ENCODE data around the gene GABPB2.

The GABPB2 gene

GRCh38 chr1:151131701-151132334, 61.3 kb downstream of the GABPB2 start:
- in situ Hi-C loops (cut with HindIII; ENCODE audit: low sequenced_read_pairs): loop anchor here (5.0 kb wide), 1 partner anchor 35 kb away; no protein-coding TSS in a partner anchor

GRCh38 chr1:151132335-151133017, 61.9 kb downstream of the GABPB2 start:
- in situ Hi-C loops (cut with HindIII; ENCODE audit: low sequenced_read_pairs): loop anchor here (5.0 kb wide), 1 partner anchor 35 kb away; no protein-coding TSS in a partner anchor

GRCh38 chr1:151133018-151133806, 62.7 kb downstream of the GABPB2 start:
- in situ Hi-C loops (cut with HindIII; ENCODE audit: low sequenced_read_pairs): loop anchor here (5.0 kb wide), 1 partner anchor 36 kb away; no protein-coding TSS in a partner anchor

GRCh38 chr1:151134396-151134795, 63.8 kb downstream of the GABPB2 start:
- in situ Hi-C loops (cut with HindIII; ENCODE audit: low sequenced_read_pairs): loop anchor here (5.0 kb wide), 1 partner anchor 37 kb away; no protein-coding TSS in a partner anchor

GRCh38 chr1:151134991-151135390, 64.4 kb downstream of the GABPB2 start:
- in situ Hi-C loops (cut with HindIII; ENCODE audit: low sequenced_read_pairs): loop anchor here (5.0 kb wide), 1 partner anchor 38 kb away; no protein-coding TSS in a partner anchor

- in situ Hi-C loops (cut with HindIII; ENCODE audit: low sequenced_read_pairs): no loop called here
Measured at GRCh38 chr1:151135433-151136385, 65.1 kb downstream of the GABPB2 start.

GRCh38 chr1:151137789-151138188, 67.2 kb downstream of the GABPB2 start:
- in situ Hi-C loops (cut with HindIII; ENCODE audit: low sequenced_read_pairs): no loop called here

- in situ Hi-C loops (cut with HindIII; ENCODE audit: low sequenced_read_pairs): no loop called here
Measured at GRCh38 chr1:151142411-151143056, 72.0 kb downstream of the GABPB2 start.

- in situ Hi-C loops (cut with HindIII; ENCODE audit: low sequenced_read_pairs): no loop called here
Measured at GRCh38 chr1:151143057-151143435, 72.5 kb downstream of the GABPB2 start.

GRCh38 chr1:151143986-151144385, 73.4 kb downstream of the GABPB2 start:
- in situ Hi-C loops (cut with HindIII; ENCODE audit: low sequenced_read_pairs): no loop called here

GRCh38 chr1:151144474-151145303, 74.1 kb downstream of the GABPB2 start:
- in situ Hi-C loops (cut with HindIII; ENCODE audit: low sequenced_read_pairs): no loop called here

GRCh38 chr1:151145304-151146071, 74.9 kb downstream of the GABPB2 start:
- in situ Hi-C loops (cut with HindIII; ENCODE audit: low sequenced_read_pairs): no loop called here

- in situ Hi-C loops (cut with HindIII; ENCODE audit: low sequenced_read_pairs): no loop called here
Measured at GRCh38 chr1:151146072-151146411, 75.5 kb downstream of the GABPB2 start.

- in situ Hi-C loops (cut with HindIII; ENCODE audit: low sequenced_read_pairs): no loop called here
Measured at GRCh38 chr1:151146412-151147131, 76.0 kb downstream of the GABPB2 start, which contains the start of gene SEMA6C. Gene SEMA6C, minus strand, starts transcription at chr1:151146631. Its CDS starts 4,010 bp downstream, at chr1:151142621.

- in situ Hi-C loops (cut with HindIII; ENCODE audit: low sequenced_read_pairs): no loop called here
Measured at GRCh38 chr1:151147132-151147503, 76.6 kb downstream of the GABPB2 start.

- in situ Hi-C loops (cut with HindIII; ENCODE audit: low sequenced_read_pairs): no loop called here
Measured at GRCh38 chr1:151147665-151148064, 77.1 kb downstream of the GABPB2 start.

GRCh38 chr1:151156515-151156819, 85.9 kb downstream of the GABPB2 start, which contains the start of gene TNFAIP8L2:
Gene TNFAIP8L2, plus strand, starts transcription at chr1:151156649. Its CDS starts 2,049 bp downstream, at chr1:151158698.
- in situ Hi-C loops (cut with HindIII; ENCODE audit: low sequenced_read_pairs): no loop called here

- in situ Hi-C loops (cut with HindIII; ENCODE audit: low sequenced_read_pairs): no loop called here
Measured at GRCh38 chr1:151157067-151157531, 86.5 kb downstream of the GABPB2 start.

Data from DLD1 (cell line).